NCI-H1930 (cell line): ENCODE measurements around the gene LPIN2.
"Not testable (repeated sequence)": the region's sequence is repeated elsewhere in the genome, so short reads cannot be mapped to it uniquely, and the experiment has no call there.

Experiments used
- DNase-seq, 2 experiments: peaks; one replicate each; lab custom pipeline; 2025; lab: John Stamatoyannopoulos, UW

The LPIN2 gene

DNA sequence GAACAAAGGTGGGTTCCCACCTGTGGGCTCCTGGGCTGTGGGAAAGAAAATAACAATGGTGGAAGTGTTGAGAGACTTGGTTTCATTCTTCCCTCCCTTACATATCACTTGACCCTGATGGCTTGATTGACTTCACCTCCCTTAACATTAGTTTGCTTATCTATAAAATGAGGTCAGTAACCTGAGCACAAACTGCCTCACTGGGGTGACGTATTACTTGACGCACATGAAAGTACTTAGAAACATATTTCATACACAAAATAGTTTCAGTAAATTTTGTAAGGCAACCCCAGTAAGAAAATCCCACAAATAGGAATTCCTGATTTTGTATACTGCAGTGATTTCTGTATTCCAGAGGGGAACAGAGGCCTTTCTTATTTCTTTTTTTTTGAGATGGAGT, 29.4 kb upstream of the LPIN2 start:
- DNase-seq, result no peak

DNA sequence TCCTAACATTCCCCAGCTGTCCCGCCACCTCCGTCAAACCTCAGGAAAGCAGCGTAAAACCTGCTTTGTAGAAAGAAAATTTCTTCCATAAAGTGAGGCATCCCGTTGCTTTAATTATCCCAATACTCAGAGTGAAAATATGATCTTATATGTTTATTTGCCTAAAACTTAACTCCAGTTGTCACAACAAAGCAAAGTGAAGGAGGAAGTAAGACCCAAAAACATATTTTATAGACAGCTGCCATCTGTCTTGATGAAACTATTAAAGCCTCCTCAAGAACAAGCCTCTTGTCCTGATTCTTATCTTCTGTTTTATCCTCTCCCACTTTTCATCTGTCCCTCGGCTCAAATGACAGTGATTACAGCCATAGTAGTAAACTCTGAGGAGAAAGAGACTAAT, 28.9 kb upstream of the LPIN2 start:
- no peak for DNase-seq

DNA sequence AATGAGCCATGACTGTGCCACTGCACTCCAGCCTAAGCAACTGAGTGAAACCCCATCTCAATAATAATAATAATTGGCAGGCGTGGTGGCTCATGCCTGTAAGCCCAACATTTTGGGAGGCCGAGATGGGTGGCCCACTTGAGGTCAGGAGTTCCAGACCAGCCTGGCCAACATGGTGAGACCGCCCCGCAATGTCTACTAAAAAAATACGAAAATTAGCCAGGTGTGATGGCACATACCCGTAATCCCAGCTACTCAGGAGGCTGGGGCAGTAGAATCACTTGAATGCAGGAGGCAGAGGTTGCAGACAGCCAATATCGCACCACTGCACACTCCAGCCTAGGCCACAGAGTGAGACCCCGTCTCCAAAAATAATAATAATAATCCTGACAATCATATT, 27.9 kb upstream of the LPIN2 start:
- no peak for DNase-seq

DNA sequence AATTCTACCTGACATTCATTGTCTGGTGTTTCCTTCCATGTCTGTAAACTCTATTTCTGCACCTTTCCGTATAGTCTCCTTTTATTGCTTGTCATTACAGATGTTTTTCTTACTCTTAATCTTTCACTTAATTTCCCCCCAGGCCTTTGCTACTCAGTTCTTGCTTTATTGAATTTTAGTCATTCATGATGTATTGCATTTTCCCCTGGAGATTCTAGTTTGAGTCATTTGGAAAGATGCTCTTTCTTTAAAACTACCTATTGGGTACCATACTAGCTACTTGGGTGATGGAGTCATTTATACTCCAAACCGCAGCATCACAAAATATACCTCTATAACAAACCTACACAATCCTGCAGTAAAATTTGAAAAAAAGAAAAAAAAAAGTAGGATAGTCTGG, 27.2 kb upstream of the LPIN2 start:
- no peak for DNase-seq

DNA sequence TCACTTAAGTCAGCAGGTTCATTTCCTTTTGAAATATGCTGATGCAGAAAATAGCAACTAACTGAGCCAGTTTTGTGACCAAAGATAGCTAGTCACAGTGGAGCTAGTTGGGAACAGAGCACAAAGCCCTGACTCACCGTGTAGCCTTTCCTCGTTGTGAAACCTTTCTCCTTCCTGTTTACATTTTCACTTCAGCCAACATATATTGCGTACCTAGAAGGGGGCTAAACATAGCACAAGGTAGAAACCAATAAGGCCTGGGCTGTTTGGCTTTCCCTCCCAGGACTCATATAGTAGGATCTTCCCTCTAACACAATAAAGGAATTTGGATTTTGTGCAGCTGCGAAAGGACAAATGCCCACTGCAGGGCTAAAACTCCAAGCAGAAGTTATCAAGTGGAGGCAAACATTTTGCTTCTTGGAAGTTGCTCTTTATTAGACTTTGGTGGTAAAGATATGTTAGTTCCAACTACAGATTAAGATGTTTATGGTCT, 24.5 kb upstream of the LPIN2 start:
- no peak for DNase-seq

DNA sequence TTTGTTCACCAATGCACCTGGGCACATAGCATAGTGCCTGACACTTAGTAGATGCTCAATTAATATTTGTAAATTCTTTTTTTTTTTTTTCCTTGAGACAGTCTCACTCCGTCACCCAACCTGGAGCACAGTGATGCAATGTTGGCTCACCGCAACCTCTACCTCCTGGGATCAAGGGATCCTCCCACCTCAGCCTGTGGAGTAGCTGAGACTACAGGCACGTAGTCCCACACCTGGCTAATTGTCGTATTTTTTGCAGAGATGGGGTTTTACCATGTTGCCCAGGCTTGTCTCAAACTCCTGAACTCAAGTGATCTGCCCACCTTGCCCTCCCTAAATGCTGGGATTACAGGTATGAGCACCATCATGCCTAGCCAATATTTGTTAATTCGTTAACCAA, 23.2 kb upstream of the LPIN2 start:
- no peak for DNase-seq

DNA sequence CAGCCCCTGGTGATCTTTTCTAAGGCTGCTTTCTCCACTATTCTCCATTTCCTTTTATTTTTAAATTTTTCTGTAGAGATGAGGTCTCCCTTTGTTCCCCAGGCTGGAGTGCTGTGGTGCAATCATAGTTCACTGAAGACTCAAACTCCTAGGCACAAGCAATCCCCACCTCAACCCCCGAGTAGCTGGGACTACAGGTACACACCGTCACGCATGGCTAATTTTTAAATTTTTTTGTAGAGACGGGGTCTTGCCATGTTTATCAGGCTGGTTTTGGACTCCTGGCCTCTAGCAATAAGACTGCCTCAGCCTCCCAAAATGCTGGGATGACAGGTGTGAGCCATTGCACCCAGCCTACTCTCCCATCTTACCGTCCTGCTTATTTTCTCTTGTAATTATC, 22.7 kb upstream of the LPIN2 start:
- no peak for DNase-seq

DNA sequence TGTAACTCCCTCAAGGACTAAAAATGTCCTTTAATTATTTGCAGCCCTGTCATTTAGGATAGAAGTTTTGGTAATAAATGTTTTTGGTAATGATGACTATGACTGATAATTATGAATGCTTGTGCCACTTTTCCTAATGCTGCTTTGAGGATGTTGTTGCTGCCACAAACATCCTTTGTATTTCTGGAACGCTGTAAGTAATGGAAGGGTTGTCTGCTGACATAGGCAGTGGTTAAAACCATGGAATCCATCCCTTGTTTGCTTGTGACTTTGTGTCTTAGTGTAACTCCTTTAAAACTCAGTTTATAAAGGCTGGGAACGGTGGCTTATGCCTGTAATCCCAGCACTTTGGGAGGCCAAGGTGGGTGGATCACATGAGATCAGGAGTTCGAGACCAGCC, 19.8 kb upstream of the LPIN2 start:
- no peak for DNase-seq

DNA sequence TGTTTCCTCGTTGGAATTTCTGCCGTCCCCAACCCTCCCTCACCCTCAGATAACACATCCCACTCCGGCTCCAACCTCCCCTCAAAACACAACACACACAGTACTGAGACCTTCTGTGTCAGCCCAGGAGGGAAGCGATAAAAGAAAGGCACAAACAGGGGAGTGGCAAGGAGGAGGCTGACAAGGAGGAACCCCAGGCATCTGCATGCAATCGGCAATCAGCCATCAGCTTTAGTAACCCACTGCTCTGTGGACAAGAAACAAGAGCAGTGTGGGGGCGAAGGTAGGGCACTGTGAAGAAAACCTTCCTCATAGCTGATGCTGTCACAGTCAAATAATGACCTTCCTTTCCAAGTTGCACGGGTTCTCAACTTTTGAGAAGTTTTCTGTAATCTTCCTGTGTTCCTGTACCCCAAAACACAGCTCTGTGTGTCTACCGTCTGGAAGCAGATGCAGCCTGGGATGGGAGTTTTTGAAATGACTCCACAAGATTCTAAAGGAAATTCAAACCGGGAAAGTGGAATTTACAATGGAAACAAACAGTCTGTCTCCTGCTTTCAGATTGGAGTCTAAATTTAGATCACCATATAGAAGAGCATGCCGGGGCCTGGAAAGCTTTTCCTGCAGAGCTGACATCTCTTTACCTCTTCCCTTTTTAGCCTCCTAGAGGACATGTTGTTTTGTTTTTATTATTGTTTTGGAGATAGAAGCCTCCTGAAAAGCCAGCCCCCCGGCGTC, 16.4 kb upstream of the LPIN2 start:
- DNase-seq, result no peak

DNA sequence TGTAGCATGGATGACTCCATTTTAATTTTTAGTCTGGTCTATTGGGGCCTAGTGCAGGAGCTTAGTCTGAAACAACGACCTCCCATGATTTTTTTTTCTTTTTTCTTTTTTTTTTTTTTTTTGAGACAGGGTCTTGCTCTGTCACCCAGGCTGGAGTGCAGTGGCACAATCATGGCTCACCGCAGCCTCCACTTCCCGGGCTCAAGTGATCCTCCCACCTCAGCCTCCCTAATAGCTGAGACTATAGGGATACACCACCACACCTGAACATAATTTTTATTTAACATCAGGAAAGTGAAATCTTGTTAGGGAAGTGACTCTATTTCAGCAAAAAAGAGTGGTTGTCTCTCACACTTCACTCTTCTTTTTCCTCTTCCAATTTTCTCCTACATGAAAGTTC, 15.2 kb upstream of the LPIN2 start:
- not testable (repeated sequence) for DNase-seq

DNA sequence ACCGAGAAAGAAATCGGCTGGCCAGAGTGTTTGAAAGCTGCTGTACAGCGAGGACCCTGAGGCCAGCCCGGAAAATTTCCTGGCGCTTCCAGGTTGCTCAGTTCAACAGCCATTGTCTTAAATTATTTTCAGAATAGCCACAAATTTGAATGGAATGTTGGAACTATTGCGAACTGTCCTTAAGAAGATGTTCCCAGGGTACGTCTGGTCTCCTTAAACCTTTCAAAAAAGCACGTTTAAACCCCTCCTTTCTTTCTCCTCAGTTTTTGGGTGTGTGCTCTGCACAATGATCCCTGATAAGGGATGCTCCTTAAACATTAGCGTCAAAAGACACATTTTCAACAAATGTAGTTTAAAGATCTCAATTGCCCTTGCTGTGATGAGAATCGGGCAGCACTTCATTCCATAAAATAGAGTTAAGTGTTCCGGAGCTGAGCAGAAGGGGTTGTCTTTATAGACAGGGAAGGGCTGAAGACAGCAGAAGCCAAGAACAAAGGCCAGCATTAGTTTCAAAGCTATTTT, 14.5 kb upstream of the LPIN2 start:
- no peak for DNase-seq

DNA sequence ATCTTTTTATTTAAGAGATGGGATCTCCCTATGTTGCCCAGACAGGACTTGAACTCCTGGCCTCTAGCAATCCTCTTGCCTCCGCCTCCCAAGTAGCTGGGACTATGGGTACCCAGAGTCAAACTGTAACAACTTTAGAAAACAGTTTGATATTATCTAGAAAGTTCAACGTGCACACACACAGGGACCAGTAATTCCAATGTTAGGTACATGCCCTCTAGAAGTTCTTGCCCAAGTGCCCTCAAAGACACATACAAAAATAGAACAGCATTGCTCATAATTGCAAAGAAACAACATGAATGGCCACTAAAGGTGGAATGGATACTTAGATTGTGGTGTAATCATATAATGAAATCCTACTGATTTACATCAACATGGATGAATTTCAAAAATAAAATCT, 12.6 kb upstream of the LPIN2 start:
- DNase-seq, result no peak

DNA sequence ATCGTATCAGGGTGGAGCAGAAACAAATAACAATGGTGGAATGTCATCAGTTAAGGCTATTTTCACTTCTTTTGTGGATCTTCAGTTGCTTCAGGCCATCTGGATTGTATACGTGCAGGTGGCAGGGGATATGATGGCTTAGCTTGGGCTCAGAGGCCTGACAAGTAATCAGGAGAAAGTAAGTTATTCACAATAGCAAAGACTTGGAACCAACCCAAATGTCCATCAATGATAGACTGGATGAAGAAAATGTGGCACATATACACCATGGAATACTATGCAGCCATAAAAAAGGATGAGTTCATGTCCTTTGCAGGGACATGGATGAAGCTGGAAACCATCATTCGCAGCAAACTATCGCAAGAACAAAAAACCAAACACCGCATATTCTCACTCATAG, 10.7 kb upstream of the LPIN2 start:
- not testable (repeated sequence) for DNase-seq

DNA sequence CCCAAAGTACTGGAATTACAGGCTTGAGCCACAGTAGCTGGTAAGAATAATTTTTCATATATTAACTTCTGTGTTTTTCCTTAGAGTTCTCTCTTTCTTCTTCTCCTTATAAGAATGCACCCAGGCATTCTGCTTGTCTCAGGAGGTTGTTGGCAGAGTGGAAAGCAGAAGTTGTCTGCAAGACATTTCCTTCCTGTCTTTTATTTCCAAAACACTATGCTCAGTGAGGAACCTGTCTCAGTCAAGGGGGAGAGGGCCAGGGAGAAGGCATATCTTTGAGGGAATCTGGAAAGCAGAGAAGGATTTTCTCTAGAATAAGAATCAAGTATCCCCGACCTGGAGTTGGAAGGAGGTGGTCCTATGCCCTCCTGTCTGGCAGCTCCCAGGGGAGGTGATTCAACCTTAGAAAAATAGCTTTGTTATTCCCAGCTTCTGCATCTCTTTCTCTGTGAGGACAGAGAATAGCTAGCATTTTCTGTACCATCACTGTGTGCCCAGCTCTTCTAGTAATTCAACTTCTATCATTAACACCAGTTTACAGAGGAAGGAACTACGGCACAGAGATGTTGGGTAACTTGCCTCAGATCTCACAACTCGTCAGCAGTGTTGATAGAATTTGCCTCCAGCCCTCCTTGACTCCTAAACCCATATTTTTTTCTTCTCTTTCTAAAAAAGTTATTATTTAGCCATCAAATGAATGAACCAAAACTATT, 3.8 kb upstream of the LPIN2 start:
- DNase-seq, result no peak

DNA sequence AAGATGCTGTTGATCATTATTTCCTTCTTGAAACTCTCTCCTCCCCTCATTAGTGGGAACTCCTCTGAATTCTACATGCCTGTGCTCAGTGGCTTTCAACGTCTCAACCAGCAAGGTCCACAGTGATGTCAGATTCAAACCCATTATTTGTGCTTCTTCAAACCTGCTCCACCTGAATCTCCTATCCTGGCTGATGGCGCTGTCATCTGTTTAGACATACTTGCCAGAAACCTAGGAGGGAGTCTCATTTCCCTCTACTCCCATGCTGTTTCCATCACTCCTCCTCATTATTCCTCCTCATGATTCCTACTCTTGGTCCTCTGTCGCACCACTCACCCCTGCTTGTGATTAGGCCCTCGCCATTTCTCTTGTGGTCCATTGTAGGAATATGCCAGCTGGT, 2.9 kb upstream of the LPIN2 start:
- DNase-seq, result no peak

DNA sequence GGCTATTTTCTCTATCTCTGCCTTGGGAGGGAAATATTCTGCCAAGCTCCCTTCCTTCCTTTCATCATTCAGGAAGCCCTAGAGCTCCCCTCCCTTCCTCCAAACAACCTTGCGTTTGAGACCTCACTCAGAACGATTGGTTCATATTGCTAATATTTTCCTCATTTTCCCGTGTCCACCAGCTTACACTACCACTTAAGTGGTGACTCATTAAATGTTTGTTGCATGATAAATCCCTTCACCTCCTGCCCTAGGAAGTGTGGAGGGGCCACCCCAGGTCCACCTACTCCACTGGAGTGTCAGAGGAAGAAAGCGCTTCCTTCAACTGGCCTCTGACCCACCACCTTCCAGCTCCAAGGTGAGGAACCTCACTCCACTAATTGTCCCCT, 2.3 kb upstream of the LPIN2 start:
- DNase-seq, result no peak

DNA sequence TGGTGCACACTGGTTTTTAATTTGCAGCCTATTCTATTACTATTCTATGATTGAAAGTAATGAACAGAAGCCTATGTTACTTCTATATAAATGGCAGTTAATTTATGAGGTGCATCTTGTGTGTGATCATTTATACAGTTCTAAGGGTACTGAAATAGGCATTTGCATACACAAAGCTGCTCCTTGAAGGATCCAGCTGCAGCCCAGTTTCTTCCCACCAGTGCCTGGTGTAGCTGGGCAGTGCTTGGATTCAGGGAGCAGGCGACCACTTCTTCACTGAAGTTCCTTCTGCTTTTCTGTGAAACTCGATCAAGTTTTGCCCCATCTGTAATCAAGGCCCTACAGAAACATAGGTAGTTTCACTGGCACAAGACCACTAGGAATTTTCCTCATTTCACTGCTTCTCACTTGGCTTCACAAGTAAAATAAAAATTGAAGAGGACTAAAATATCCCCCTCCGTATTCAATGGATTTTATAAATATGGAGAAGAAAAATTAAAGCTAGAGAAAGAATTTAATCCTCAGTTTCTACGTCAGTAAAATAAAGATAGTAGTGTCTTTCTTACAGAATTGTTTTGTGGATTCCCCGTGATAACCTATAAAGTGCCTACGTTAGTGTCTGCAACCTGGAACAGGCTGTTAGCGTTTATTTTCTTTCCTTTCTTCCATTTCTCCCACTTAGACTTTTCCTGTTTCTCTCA, 1.7 kb upstream of the LPIN2 start:
- DNase-seq, result no peak

DNA sequence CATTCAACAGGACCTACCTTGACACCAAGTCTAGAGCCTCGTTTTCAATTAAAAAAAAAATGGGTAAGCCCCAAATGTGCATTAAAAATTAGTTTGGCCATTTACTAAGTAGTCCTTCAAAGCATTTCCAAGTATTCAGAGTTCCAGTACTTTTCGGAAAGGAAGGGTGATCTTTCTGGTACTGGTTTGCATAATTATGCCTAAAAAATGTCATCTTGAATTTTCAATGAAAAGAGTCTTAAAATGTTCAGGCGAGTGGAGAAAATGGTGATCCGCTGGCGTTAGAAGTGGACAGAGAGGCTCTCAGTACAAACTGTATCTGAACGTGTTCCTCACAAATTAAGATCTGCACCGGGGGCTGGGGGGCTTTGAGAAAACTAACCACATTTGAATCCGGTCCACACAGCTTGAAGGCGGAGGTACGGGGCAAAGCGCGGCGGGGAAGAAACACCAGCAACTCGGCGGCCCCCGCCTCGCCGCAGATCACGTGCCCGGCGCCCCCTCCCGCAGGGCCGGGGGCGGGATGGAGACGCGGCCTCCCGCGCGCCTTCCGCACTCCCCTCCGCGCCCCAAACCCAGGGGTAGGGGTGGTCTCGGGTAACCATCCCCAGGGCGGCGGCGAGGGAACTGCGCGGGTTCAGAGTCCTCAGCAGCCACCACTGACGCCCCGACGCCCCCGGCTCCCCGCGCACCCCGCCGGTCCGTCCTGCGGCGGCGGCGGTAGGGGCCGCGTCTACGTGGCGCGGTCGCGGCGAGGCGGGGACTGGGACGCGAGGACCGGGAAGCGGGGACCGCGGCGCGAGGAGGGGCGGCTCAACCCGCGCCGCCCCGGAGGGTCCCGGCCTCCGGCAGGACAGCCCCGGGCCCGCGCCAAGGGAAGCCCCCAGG, 564 bp downstream of the LPIN2 start:
- no peak for DNase-seq

DNA sequence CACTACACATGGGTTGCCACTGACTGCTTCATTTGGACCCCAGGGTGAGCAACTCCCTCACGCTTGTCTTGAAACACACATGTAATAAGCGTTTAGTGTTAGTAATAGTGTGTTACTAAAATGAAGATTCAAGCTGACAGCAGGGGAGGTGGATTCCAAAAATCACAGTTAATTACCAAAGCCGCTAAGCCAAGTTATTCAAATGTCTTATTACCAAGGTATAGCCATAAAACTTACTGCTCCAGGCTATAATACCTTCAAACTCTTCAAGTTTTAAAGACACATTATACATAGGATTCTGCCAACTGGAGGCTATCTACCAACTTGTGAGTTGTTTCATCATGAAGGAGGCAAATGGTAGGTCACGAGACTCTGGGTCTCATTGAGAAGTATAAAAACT, 2.9 kb downstream of the LPIN2 start:
- no peak for DNase-seq

DNA sequence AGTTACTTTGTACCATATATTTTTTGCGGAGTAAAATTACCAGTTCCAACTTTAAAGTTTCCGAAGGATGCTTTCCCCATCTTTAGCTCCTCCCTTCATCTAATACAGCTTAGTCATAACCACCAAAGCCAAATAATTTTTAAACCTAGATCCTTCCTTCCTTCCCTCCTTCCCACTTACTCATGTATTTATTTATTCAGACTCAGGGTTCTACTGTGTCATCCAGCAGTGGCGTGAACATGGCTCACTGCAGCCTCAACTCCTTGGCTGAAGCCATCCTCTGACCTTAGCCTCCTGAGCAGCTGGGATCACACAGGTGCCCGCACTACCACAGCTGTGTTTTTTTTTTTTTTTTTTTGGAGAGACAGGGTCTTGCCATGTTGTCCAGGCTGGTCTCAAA, 4.4 kb downstream of the LPIN2 start:
- DNase-seq, result no peak

DNA sequence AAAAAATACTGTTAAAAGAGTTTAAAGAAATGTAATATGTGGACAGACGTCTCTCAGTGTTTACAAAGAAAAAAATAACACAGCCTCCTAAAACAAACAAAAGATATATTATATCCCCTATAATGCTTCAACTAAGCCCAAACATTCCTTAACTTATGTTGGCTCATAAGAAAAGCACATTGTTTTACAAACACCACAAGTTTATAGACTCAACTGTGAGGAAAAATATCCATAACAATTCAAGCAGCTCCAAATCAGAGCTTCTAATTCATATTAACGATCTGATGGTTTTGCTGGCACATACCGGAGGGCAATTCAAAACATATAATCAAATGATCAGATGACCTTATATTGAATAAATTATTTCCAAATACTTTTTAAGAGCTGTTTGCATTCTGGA, 5.5 kb downstream of the LPIN2 start:
- no peak for DNase-seq

DNA sequence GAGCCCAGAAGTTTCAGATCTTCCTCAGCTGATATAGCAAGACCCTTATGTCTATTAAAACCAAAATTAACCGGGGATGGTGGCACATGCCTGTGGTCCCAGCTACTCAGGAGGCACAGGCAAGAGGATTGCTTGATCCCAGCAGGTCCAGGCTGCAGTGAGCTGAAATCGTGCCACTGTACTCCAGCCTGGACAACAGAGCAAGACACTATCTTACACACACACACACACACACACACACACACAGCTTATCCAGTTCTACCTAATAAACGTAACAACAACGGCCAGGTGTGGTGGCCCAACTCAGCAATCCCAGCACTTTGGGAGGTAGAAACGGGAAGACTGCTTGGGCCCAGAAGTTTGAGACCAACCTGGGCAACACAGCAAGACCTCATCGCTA, 7.5 kb downstream of the LPIN2 start:
- DNase-seq, result no peak
